GM18867 (cell line): ENCODE measurements around the gene DACH2.
A peak's percentile ranks its signal among the peaks of the same experiment; 100 is the strongest.

ENCODE experiments used
- ATAC-seq: cut with Tn5 transposase; IDR thresholded peaks from one replicate; pipeline ENCODE4 v1.9.1; 2021; ENCODE audit warnings: mild to moderate bottlenecking, moderate library complexity; ENCODE audit not compliant: unreplicated experiment

The DACH2 gene

GRCh38 chrX:86295293-86295692 is 147.0 kb downstream of the DACH2 start:
- ATAC-seq: no peak

DNA sequence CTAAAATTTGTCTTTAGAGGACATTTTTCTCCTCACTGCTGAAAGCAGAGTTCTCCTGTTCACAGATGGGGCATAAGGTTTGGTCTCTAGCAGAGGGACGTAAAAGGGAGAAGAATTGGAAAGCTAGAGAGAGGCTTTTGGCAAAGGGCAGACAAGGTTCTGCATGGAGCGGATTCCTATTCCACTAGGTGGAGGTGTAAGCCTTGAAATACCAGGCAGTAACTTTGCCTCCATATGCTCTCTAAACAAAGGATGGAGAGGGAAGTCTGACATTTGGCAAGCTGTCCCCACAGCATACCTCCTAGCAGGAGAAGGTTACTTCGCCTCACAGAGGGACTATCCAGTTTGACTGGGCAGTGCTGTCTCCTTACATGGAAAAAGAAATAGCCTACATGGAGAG is 174.7 kb downstream of the DACH2 start:
- ATAC-seq: no peak

- ATAC-seq: no peak
Observed at GRCh38 chrX:86329174-86329573, 180.9 kb downstream of the DACH2 start.

DNA sequence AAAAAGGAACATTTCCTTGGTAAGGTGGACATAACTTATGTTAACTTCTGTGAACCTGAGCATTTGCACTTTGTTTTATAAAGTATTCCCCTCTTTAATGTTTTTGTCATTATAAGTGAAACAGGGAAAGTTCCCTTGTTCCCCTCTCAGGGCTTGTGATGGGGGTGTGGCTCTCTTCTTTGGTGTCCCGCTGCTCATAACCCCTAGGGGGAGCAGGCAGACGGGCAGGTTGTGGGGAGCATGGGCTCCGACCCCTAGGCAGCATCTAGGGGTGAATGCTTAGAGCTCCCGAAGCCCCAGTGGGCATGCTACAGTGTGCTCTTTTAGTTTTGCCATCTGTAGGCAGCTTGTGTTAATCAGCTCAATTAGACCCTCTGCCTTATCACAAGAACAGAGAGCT is 200.4 kb downstream of the DACH2 start:
- no peak for ATAC-seq

DNA sequence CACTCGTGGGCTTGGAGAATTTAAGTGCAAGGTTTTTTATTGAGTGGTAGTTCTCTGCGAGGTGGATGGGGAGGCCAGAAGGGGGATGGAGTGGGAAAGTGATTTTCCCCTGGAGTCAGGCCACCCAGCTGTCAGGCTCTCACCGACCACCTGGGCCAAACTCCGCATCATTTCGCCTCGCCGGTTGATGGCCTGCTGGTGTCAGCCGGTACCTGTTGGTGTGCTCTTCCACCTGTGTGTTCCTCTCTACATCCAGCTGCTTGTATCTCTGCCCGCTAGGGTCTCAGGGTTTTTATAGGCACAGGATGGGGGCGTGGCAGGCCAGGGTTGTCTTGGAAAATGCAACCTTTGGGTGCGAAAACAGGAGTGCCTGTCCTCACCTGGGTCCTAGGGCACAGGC is 200.9 kb downstream of the DACH2 start:
- ATAC-seq: no peak

DNA sequence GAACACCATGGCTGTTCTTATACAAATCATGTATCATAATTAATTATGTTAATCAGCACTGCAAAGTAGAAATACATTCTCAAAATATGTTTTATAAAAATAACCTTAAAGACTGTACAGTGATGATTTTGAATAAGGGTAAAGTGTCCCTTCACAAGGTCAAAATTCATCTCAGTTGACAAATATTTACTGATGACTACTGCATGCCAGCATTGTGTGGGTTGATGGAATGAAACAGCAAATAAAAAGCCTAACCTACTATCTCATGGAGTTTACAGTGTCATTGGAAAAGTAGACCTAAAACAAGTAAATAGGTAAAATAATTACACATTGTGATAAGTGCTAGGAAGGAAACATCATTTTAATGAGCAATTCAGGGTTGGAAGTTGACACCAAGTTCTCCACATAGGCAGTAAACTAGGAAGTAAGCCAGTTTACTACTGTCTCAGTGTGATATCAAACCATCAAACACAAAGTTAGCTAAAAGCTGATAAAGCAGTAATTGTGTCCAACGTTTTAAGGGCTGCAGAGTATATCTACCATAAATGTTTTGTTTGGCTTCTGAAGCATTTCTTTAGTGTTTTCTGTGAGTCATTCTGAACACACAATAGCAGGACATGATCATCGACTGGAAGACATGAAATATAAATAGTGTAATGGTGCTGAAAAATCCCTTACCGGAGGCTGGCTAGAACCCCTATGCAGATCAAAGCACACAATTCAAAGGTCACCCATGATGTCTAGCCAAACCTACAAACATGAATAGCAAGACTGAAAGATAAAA is 221.8 kb downstream of the DACH2 start:
- no peak for ATAC-seq

GRCh38 chrX:86370927-86371326 is 222.7 kb downstream of the DACH2 start:
- ATAC-seq: no peak

GRCh38 chrX:86379209-86379608 is 231.0 kb downstream of the DACH2 start:
- no peak for ATAC-seq

DNA sequence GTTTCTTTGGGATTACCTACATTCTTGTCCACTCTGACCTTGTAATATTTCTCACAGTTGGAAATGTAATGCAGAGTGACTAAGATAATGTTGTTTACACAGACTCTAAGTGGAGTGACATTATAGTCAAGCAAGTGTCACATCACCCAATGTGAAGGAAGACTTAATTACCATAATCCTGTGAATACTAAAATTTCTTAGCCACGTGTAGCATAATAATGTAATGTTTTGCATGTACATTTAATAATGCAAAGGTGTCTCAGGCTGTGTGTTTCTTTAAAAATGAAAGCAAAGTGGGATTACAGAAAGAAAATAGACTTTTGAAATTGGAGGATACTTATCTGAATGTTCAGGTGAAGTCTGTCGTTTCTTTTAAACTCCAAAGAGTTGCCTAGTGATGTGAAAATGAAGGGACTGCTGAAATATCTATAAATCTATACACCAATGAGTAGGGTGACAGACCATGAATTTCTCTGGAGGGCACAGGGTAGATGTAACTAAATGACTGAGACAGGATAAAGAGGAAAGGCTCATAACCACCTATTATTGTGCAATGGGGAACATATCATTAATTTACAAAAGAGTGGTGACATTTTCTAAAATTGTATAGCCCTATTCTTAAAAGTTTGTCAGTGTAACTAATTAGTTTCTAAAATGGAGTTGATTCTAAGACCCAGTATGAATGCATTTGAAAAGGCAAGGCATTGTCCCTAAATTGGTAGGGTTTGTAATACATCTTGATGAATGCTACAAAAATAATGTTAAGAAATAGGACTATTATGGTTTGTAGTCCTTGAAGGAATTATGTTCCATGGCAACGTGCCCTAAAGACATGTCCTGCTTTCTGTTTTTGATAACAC is 235.7 kb downstream of the DACH2 start:
- no peak for ATAC-seq

GRCh38 chrX:86407371-86407770 is 259.1 kb downstream of the DACH2 start:
- ATAC-seq: no peak

- no peak for ATAC-seq
Observed at GRCh38 chrX:86421771-86422170, 273.5 kb downstream of the DACH2 start.

DNA sequence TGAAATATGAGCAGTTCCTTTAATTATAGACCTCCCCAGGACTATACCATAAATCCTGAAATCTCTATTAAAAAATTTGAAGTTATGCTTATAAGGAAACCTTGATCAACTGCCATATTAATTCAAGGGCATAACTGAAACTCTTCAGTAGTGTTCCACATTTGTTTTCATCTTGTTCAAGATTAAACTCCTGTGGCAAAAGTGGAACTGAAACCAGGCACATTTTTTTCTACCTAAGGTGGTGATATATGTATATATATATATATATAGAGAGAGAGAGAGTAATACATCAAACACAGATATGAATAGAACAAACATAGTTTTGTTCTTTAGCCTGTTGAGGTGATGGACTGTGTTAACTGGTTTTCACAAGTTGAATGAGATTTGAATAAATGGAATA is 287.9 kb downstream of the DACH2 start:
- ATAC-seq: no peak

GRCh38 chrX:86455495-86455894 is 307.2 kb downstream of the DACH2 start:
- ATAC-seq: no peak

DNA sequence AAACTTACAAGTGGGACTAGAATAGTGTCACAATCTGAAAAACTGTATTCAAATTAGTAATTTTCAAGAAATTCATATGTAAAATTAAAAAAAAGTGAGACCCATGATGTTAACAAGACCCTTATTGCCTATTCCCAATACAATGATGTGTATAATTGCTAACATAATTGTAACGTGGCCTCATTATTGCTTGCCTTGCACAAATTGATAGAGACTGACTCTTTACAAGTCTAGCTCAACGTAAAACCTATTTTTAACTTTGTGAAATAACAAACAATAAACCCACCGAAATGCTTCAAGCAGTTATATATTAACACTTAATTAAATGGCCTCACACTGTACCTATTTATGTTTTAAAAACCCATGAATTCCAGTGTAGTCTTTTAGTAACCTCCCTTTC is 312.5 kb downstream of the DACH2 start:
- ATAC-seq: no peak

GRCh38 chrX:86504297-86504696 is 356.0 kb downstream of the DACH2 start:
- ATAC-seq: no peak

DNA sequence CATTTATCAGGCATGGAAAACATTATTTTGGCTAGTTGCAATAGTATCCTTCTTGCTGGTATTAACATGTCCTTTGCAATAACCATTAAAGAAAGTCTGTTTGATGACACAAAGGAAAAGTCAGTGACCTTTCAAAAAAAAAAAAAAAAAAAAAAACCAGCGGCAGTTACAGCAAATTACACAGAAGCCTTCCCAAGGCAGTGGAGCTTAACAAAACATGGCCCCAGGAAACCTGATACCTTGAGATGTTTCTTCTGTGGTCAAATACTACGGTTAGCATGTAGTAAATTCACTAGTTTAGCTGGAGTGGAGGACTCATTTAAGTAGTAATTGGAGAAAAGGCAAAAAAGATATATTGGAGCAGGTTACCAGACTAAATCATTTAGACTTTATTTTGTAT is 359.1 kb downstream of the DACH2 start:
- no peak for ATAC-seq

- no peak for ATAC-seq
Observed at GRCh38 chrX:86579777-86580176, 431.5 kb downstream of the DACH2 start.

DNA sequence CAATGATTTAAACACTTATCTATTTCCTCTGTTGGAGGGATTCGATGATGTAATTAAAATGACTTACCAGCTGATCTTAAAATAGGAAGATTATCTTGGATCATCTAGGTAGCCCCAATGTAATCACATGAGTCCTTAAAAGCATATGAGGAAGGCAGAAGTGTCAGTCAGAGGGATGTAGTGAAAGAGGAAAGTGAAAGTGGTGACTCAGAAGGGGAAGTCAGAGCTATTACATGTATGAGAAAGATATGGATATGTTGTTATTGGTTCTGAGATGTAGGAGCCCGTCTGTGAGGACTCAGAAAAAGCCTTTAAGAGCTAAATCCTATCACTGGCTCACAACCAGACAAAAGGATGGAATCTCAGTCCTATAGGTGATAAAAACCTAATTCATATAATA is 456.4 kb downstream of the DACH2 start:
- ATAC-seq: peak; percentile 56

- no peak for ATAC-seq
Observed at GRCh38 chrX:86696951-86697350, 548.7 kb downstream of the DACH2 start.

- no peak for ATAC-seq
Observed at GRCh38 chrX:86711531-86712180, 563.4 kb downstream of the DACH2 start.

DNA sequence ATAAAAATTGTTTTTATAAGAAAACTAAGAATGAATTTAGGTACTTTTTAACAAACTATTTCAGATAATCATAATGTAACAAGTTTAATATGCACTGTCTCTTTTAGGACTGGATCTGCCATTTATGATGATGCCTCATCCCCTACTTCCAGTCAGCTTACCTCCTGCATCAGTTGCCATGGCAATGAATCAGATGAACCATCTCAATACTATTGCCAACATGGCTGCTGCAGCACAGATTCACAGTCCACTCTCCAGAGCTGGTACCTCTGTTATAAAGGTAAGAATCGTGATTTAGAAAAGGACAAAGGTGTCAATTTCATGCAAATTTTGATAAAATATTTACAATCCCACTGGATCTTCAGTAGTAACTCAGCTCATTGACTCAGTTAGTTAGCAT is 566.2 kb downstream of the DACH2 start:
- no peak for ATAC-seq

GRCh38 chrX:86724277-86724676 is 576.0 kb downstream of the DACH2 start:
- no peak for ATAC-seq
